ENCODE measurements around the gene PTCD2.
A peak's percentile ranks its signal among the peaks of the same experiment; 100 is the strongest.

PTCD2 gene

GRCh38 chr5:72298711-72299110 lies 21.5 kb upstream of the PTCD2 start:
- no peak for DNase-seq

GRCh38 chr5:72300590-72301339 lies 19.4 kb upstream of the PTCD2 start:
- DNase-seq = no peak

- no peak for DNase-seq
Measured at GRCh38 chr5:72301557-72301956, 18.6 kb upstream of the PTCD2 start.

GRCh38 chr5:72302171-72302570 lies 18.0 kb upstream of the PTCD2 start:
- no peak for DNase-seq

GRCh38 chr5:72305194-72306142 lies 14.7 kb upstream of the PTCD2 start:
- peak in 1 of 2 donors; percentile 12 for DNase-seq

- no peak for DNase-seq
Measured at GRCh38 chr5:72307573-72307967, 12.6 kb upstream of the PTCD2 start.

GRCh38 chr5:72307968-72308852 lies 12.0 kb upstream of the PTCD2 start:
- DNase-seq = peak; percentile 98 to 99

GRCh38 chr5:72308853-72309191 lies 11.4 kb upstream of the PTCD2 start:
- DNase-seq = no peak

- no peak for DNase-seq
Measured at GRCh38 chr5:72313141-72313540, 7.0 kb upstream of the PTCD2 start.

- DNase-seq = no peak
Measured at GRCh38 chr5:72314571-72315172, 5.5 kb upstream of the PTCD2 start.

GRCh38 chr5:72319435-72319975 lies 668 bp upstream of the PTCD2 start:
- peak in 1 of 2 donors; percentile 19 for DNase-seq

GRCh38 chr5:72324189-72324825 lies 4.1 kb downstream of the PTCD2 start:
- no peak for DNase-seq

GRCh38 chr5:72325566-72326305 lies 5.6 kb downstream of the PTCD2 start:
- DNase-seq = no peak

- DNase-seq = no peak
Measured at GRCh38 chr5:72326306-72326649, 6.1 kb downstream of the PTCD2 start.

- DNase-seq = no peak
Measured at GRCh38 chr5:72328172-72328571, 8.0 kb downstream of the PTCD2 start.

GRCh38 chr5:72330712-72331111 lies 10.5 kb downstream of the PTCD2 start:
- no peak for DNase-seq

- DNase-seq = no peak
Measured at GRCh38 chr5:72337159-72337558, 17.0 kb downstream of the PTCD2 start.

- no peak for DNase-seq
Measured at GRCh38 chr5:72338689-72339209, 18.6 kb downstream of the PTCD2 start.

GRCh38 chr5:72346398-72346797 lies 26.2 kb downstream of the PTCD2 start:
- DNase-seq = no peak

- peak; percentile 89 to 90 for DNase-seq
Measured at GRCh38 chr5:72347801-72348308, 27.7 kb downstream of the PTCD2 start.

GRCh38 chr5:72351376-72351775 lies 31.2 kb downstream of the PTCD2 start:
- DNase-seq = peak in 1 of 2 donors; percentile 16
